KMS-11 (cell line): Measurements from ENCODE around the gene FIG4.

Source experiments
- H2AFZ ChIP-seq: fragments of 200-600 bp; sonication (generic); 2 replicates; pipeline ENCODE4 v1.6.1; 2016; ENCODE audit warnings: antibody characterized with exemption, mixed run types, low read depth
- H3K27ac ChIP-seq: fragments of 200-600 bp; sonication (generic); 2 replicates; pipeline ENCODE4 v1.6.1; 2016; ENCODE audit warnings: mild to moderate bottlenecking, mixed run types
- H3K27me3 ChIP-seq: fragments of 200-600 bp; sonication (generic); 2 replicates; pipeline ENCODE4 v1.6.1; 2017; ENCODE audit warnings: mild to moderate bottlenecking, low read depth, mixed run types, moderate library complexity; ENCODE audit not compliant: insufficient read depth
- H3K36me3 ChIP-seq: fragments of 200-600 bp; sonication (generic); 2 replicates; pipeline ENCODE4 v1.6.1; 2017; ENCODE audit warnings: mild to moderate bottlenecking, mixed run types; ENCODE audit not compliant: insufficient read depth
- H3K4me1 ChIP-seq: fragments of 200-600 bp; sonication (generic); 2 replicates; pipeline ENCODE4 v1.6.1; 2016; ENCODE audit warnings: mild to moderate bottlenecking, low read depth, mixed run types; ENCODE audit not compliant: poor library complexity, severe bottlenecking
- H3K4me2 ChIP-seq: fragments of 200-600 bp; sonication (generic); 2 replicates; pipeline ENCODE4 v1.7.0; 2016; ENCODE audit warnings: mild to moderate bottlenecking, mixed run types
- H3K4me3 ChIP-seq: fragments of 200-600 bp; sonication (generic); IDR thresholded peaks from 2 replicates; pipeline ENCODE4 v1.6.1; 2017; ENCODE audit warnings: low read depth, low read length, mixed read lengths; ENCODE audit not compliant: insufficient read depth
- H3K79me2 ChIP-seq: fragments of 200-600 bp; sonication (generic); 2 replicates; pipeline ENCODE4 v1.6.1; 2016; ENCODE audit warnings: low read depth, mixed run types; ENCODE audit not compliant: insufficient read depth
- H3K9ac ChIP-seq: fragments of 200-600 bp; sonication (generic); 2 replicates; pipeline ENCODE4 v1.6.1; 2016; ENCODE audit warnings: mild to moderate bottlenecking, mixed run types
- H4K20me1 ChIP-seq: fragments of 200-600 bp; sonication (generic); 2 replicates; pipeline ENCODE4 v1.6.1; 2016; ENCODE audit warnings: mild to moderate bottlenecking, mixed run types; ENCODE audit not compliant: insufficient read depth
- TF ChIP-seq, protein P1 (sequence below): fragments of 200-600 bp; sonication (generic); conservative IDR thresholded peaks from 2 replicates; pipeline ENCODE4 v1.6.1; 2017; ENCODE audit warnings: low read depth, mild to moderate bottlenecking, antibody characterized with exemption, low read length, moderate library complexity, mixed read lengths

FIG4 gene

DNA sequence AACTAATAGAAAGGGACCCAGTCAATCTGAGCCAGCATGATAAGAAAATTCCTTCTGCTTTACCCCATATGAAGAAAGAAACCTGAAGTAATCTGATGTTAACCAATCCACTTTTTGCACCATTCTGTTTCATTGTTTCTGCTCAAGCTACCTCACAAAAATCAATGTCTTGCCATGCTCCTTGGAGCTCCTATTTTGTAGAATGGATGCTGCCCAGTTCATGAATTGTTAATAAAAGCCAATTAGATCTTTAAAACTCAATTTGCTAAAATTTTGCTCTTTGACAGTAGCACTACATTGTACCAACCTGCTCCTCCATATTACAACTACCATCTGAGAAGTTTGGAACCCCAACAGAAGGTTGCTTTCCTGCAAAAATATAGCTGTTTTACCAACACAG is 170.8 kb downstream of the FIG4 start:
- Histone ChIP-seq H3K9ac (no peak overlapping the region), H3K36me3 (no peaks in the 10 kb centered on the region), H3K79me2 (no peaks in the 10 kb centered on the region), H3K27ac (no peak overlapping the region), H3K4me3 (no peak overlapping the region), H2AFZ (no peak overlapping the region), H4K20me1 (no peaks in the 10 kb centered on the region), H3K4me2 (no peak overlapping the region), H3K4me1 (no peaks in the 10 kb centered on the region), H3K27me3 (no peaks in the 10 kb centered on the region)
- TF ChIP-seq, protein P1, sequence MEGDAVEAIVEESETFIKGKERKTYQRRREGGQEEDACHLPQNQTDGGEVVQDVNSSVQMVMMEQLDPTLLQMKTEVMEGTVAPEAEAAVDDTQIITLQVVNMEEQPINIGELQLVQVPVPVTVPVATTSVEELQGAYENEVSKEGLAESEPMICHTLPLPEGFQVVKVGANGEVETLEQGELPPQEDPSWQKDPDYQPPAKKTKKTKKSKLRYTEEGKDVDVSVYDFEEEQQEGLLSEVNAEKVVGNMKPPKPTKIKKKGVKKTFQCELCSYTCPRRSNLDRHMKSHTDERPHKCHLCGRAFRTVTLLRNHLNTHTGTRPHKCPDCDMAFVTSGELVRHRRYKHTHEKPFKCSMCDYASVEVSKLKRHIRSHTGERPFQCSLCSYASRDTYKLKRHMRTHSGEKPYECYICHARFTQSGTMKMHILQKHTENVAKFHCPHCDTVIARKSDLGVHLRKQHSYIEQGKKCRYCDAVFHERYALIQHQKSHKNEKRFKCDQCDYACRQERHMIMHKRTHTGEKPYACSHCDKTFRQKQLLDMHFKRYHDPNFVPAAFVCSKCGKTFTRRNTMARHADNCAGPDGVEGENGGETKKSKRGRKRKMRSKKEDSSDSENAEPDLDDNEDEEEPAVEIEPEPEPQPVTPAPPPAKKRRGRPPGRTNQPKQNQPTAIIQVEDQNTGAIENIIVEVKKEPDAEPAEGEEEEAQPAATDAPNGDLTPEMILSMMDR = no peak

DNA sequence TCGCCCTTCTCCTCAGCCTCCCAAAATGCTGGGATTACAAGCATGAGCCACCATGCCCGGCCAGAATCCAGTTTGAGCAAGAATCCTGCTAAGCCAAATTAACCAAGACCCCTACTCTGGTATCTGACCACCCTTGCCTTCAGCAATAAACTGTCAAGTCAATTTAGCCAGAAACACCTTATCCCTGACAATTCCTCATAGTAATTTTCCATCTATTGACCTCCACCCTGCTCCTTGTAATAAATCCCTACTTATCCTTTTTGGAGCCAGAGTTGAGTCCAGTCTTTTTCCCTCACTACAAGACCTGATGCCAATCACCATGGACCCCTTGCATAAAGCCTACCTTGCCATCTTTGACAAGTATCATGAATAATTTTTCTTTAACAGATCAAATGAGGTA is 173.0 kb downstream of the FIG4 start:
- H2AFZ ChIP-seq = no peak overlapping the region
- no peaks in the 10 kb centered on the region for H3K79me2 ChIP-seq
- H3K4me3 ChIP-seq = no peak overlapping the region
- H3K9ac ChIP-seq = no peak overlapping the region
- no peak overlapping the region for H3K4me2 ChIP-seq
- H3K36me3 ChIP-seq = no peaks in the 10 kb centered on the region
- TF ChIP-seq, protein P1 = no peak
- no peaks in the 10 kb centered on the region for H4K20me1 ChIP-seq
- no peaks in the 10 kb centered on the region for H3K27me3 ChIP-seq
- H3K27ac ChIP-seq = no peak overlapping the region
- H3K4me1 ChIP-seq = no peaks in the 10 kb centered on the region

DNA sequence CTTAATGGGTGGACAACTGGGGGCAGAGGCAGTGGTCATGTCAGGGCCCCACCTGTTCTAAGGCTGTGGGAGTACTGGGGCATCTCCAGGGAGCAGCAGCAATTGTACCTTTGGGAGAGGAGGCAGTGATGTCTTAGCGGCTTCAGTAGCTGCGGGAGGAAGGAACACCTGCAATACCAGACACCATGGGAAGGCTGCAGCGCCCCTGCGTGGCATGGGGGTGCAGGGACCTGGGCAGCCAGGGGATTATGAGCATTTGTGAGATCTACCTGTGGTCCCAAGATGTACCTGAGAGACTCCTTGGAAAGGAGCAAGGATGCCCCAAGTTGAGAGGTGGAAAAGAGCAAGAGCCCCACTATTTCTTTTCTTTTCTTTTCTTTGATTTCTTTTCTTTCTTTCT is 174.9 kb downstream of the FIG4 start:
- no peaks in the 10 kb centered on the region for H4K20me1 ChIP-seq
- no peak overlapping the region for H3K27ac ChIP-seq
- no peaks in the 10 kb centered on the region for H3K36me3 ChIP-seq
- H3K4me2 ChIP-seq = no peak overlapping the region
- H3K27me3 ChIP-seq = no peaks in the 10 kb centered on the region
- H3K79me2 ChIP-seq = no peaks in the 10 kb centered on the region
- H3K4me1 ChIP-seq = no peaks in the 10 kb centered on the region
- H2AFZ ChIP-seq = no peak overlapping the region
- H3K4me3 ChIP-seq = no peak overlapping the region
- TF ChIP-seq, protein P1 = no peak
- H3K9ac ChIP-seq = no peak overlapping the region

DNA sequence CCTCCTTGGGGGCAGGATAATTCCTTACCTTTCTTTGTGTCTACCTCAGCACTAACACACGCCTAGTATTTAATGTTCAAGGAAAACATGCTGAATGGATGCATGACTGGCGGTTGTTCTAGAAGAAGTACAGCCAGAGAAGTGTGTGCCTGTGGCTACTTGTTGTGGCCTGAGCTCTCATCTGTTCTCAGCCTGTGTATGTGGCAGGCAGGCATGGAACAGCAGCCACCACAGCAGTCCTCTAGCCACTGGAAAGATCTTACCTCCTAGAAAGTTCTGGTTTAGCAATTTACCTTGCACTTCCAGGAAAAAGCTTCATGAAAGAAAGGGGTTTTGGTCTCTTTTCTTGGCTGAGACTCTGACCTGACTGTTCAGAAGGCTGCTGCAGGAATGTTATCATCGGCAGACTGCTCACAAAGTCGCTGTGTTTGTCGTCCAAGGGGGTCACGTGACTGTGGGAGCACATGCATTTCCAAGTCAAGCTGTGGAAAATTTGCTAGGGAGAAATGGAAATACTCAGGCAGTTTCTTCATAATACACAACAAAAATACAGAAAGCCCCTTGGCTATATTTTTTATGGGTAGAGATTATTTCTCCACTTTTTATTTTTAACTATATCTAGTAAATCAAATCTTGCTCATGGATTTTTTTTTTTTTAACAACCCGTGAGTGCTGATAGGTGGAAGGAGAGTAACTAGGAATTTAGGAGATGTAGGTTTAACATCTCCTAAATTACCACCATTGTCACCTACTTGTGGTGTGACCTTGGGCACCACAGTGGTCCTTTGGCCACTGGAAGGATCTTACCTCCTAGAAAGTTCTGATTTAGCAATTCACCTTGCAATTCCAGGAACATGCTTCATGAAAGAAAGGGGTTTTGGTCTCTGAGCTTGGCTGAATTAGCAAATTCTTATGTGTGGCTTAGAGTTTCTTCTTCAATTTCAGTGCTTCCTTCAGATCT is 176.2 kb downstream of the FIG4 start:
- no peaks in the 10 kb centered on the region for H4K20me1 ChIP-seq
- no peaks in the 10 kb centered on the region for H3K4me1 ChIP-seq
- no peaks in the 10 kb centered on the region for H3K36me3 ChIP-seq
- H3K27ac ChIP-seq = no peak overlapping the region
- no peaks in the 10 kb centered on the region for H3K79me2 ChIP-seq
- no peak overlapping the region for H3K9ac ChIP-seq
- TF ChIP-seq, protein P1 = no peak
- H3K4me3 ChIP-seq = no peak overlapping the region
- no peak overlapping the region for H2AFZ ChIP-seq
- no peaks in the 10 kb centered on the region for H3K27me3 ChIP-seq
- no peak overlapping the region for H3K4me2 ChIP-seq
